Activated CD4-positive, alpha-beta T cell treated with anti-CD3 and anti-CD28 coated beads, Interleukin-2, Interleukin-4, amounts not matched to agents 100 ng/mL and 50 ng/mL, durations not matched to agents 16 hours and 8 hours (primary cell): ENCODE results near the gene IL36RN.

Source experiments
- DNase-seq: peaks from one replicate; pipeline ENCODE4 v3.0.0-alpha.2; 2020; ENCODE audit warnings: low spot score

The IL36RN gene

GRCh38 chr2:113102133-113102532 is 43.1 kb downstream of the IL36RN start:
- no peak for DNase-seq

GRCh38 chr2:113103277-113103676 is 44.3 kb downstream of the IL36RN start:
- no peak for DNase-seq

GRCh38 chr2:113104054-113104611 is 45.1 kb downstream of the IL36RN start:
- peak; percentile 39 for DNase-seq

- DNase-seq, result peak; percentile 48
Measured at GRCh38 chr2:113105047-113105785, 46.2 kb downstream of the IL36RN start.

GRCh38 chr2:113111121-113111520 is 52.1 kb downstream of the IL36RN start:
- DNase-seq, result no peak

DNA sequence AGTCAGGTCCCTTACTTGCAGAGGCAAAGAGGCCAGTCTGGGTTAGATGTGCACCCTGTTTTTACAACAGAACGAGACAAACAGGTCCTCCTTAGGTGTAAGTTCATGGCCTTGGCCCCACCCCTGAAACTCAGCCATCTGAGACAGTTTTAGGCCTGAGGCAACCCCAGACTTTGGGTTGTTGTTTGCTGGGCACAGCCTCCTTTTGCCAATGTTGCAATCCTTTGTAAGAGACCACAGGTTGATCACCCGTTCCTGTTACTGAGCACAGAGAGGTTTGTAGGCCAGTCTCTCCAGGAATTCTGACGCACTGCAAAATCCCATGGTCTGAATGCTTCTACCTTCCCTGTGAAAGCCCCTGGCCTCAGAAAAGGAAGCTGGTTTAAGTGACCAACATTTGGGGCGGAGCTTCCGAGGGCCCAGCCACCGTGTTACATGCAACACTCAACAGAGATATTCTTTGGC is 52.9 kb downstream of the IL36RN start:
- no peak for DNase-seq

DNA sequence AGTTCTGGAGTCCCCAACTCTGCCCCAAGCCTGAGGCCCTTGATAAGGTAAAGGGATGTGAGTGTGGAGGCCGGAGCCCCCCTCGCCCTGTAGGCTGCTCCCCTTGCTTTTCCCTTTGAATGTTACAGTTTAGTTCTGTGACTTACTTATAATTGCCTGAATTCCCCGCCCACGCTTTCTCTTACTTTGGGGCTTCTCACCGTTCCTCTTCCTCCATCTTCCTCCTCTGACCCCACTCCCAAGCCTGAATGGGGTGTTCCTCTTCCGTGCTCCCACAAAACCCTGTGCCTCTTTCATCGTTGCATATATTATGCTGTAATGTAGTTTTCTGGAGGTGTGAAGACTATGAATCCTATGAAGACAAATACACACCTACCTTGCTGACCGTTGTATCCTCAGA is 53.4 kb downstream of the IL36RN start:
- DNase-seq, result no peak

DNA sequence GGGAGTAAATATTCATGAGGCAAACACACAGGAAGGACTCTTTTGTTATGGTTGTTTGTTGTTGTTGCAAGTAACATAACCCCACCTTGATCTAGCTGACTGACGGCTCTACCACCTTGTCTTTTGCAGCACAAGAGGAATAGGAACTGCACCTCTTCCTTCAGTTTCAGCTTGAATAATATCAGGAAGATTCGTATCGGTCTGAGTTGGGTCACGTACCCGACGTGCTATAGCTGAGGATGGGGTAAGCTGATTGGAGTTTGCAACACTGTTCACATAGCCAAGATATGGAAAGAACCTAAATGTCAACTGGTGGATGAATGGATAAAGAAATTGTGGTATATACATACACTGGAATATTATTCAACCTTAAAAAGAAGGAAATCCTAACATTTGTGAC is 53.9 kb downstream of the IL36RN start:
- DNase-seq, result no peak

GRCh38 chr2:113113807-113114206 is 54.8 kb downstream of the IL36RN start:
- no peak for DNase-seq
